BJ (cell line): ENCODE results near the gene EPB41L1. TPM values are rescaled to one million over a fixed set of nuclear protein-coding genes. Genes with fewer than 3 reads are reported as not detected.

ENCODE experiments used
- CTCF ChIA-PET: fragments of 350-600 bp; formaldehyde crosslinking; extraction: SDS; loops from one replicate; lab custom pipeline; 2021; ENCODE audit warnings: antibody characterized with exemption, inconsistent platforms; lab: Yijun Ruan, JAX
- POLR2A ChIA-PET: fragments of 300-600 bp; sonication (Branson Sonifier 250); formaldehyde crosslinking; extraction: SDS; loops from one replicate; lab custom pipeline; 2021; ENCODE audit warnings: antibody characterized with exemption; lab: Charles Lee
- DNase-seq: peaks from one replicate; pipeline ENCODE4 v3.0.0-alpha.2; 2011; ENCODE audit warnings: low read depth
- H3K27me3 ChIP-seq: 2 replicates; pipeline ENCODE4 v1.6.0; 2011; ENCODE audit warnings: low read length; ENCODE audit not compliant: control insufficient read depth, insufficient read depth
- H3K36me3 ChIP-seq: 2 replicates; pipeline ENCODE4 v1.5.1; 2011; ENCODE audit warnings: low read length; ENCODE audit not compliant: control insufficient read depth, insufficient read depth
- H3K4me3 ChIP-seq: 2 replicates; pipeline ENCODE4 v1.5.1; 2011; ENCODE audit warnings: low read depth, mild to moderate bottlenecking, control low read depth, low read length
- polyA plus RNA-seq: library from polyadenylated mRNA; depleted of rRNA; stranded (reverse); fragments of >200 nt; gene quantifications from 2 replicates; pipeline ENCODE4 v1.2.3, GENCODE V29; 2011
- TF ChIP-seq, protein P1 (sequence below): IDR thresholded peaks from 2 replicates; pipeline ENCODE4 v1.5.1; 2011; ENCODE audit warnings: low read depth, mild to moderate bottlenecking, control low read depth, inconsistent platforms, low read length, moderate library complexity; ENCODE audit not compliant: insufficient read depth

EPB41L1 gene
- polyA plus RNA-seq, 1 experiment, result 20.2 TPM

DNA sequence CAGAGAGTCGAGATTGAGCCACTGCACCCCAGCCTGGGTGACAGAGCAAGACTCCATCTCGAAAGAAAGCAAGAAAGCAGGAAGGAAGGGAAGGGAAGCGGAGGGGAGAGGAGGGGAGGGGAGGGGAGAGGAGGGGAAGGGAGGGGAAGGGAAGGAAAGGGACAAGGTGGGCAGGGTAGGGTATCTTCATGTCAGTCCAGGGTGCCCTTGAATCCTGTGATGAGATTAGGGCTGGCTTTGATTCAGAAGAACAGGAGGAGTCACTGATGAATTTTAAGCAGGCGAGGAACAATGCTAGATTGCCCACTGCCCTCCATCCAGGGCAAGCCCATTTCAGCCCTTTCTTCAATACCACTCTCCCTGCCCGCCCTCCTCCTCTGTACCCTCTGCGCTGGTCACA lies 35.0 kb upstream of the EPB41L1 start:
- TF ChIP-seq, protein P1, sequence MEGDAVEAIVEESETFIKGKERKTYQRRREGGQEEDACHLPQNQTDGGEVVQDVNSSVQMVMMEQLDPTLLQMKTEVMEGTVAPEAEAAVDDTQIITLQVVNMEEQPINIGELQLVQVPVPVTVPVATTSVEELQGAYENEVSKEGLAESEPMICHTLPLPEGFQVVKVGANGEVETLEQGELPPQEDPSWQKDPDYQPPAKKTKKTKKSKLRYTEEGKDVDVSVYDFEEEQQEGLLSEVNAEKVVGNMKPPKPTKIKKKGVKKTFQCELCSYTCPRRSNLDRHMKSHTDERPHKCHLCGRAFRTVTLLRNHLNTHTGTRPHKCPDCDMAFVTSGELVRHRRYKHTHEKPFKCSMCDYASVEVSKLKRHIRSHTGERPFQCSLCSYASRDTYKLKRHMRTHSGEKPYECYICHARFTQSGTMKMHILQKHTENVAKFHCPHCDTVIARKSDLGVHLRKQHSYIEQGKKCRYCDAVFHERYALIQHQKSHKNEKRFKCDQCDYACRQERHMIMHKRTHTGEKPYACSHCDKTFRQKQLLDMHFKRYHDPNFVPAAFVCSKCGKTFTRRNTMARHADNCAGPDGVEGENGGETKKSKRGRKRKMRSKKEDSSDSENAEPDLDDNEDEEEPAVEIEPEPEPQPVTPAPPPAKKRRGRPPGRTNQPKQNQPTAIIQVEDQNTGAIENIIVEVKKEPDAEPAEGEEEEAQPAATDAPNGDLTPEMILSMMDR, result no peak
- no peak for DNase-seq
- CTCF ChIA-PET, result interaction anchor here (1.3 kb wide), 1 partner anchor 127 kb away, joined by 4 read pairs; no protein-coding TSS in a partner anchor
- no peaks in the 10 kb centered on the region for H3K36me3 ChIP-seq
- H3K27me3 ChIP-seq, result no peaks in the 10 kb centered on the region
- no peak overlapping the region for H3K4me3 ChIP-seq
- POLR2A ChIA-PET, result no interaction called here

DNA sequence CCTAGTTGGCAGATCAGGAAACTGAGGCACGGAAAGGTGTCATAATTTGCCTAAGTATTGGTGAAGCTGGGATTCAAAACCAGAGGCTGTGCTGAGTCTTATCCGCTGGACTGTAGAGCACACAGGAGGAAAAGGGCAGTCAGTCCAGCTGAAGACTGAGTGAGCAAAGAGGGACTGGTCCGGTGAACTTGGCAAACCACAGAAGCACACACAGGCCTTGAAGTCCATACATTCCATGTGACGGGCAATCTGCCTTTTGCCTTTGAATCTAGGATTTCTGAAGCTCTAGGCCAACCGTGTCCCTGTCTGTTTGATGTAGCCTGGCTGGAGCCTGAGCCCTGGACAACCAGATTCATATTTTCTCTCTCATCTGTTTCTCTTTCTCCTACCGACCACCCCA lies 34.3 kb upstream of the EPB41L1 start:
- CTCF ChIA-PET, result interaction anchor here (1.1 to 1.3 kb wide), 2 partner anchors 128 to 137 kb away, joined by 3 to 4 read pairs; no protein-coding TSS in a partner anchor
- Histone ChIP-seq H3K4me3 (no peak overlapping the region), H3K36me3 (no peaks in the 10 kb centered on the region), H3K27me3 (no peaks in the 10 kb centered on the region)
- TF ChIP-seq, protein P1, result no peak
- POLR2A ChIA-PET, result no interaction called here
- no peak for DNase-seq

DNA sequence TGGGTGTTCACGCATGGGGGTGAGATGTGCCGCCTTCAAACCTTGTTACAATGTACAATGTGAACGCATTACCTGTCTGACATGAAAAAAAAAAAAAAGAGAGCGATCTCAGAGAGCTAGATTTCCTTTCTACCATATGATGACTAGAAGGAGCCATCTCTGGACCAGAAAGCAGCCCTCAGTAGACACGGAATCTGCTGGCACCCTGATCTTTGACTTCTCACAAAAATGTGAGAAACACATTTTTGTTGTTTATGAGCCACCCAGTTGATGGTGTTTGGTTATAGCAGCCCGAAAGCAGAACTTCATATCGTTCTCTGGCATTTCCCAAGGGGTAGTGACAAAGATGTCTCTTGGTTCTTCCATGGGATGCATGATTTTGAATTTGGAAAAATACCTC lies 33.5 kb upstream of the EPB41L1 start:
- CTCF ChIA-PET, result interaction anchor here (1.1 to 1.3 kb wide), 2 partner anchors 128 to 138 kb away, joined by 3 to 4 read pairs; no protein-coding TSS in a partner anchor
- POLR2A ChIA-PET, result no interaction called here
- Histone ChIP-seq H3K36me3 (no peaks in the 10 kb centered on the region), H3K4me3 (no peak overlapping the region), H3K27me3 (no peaks in the 10 kb centered on the region)
- TF ChIP-seq, protein P1, result no peak
- DNase-seq, result no peak

DNA sequence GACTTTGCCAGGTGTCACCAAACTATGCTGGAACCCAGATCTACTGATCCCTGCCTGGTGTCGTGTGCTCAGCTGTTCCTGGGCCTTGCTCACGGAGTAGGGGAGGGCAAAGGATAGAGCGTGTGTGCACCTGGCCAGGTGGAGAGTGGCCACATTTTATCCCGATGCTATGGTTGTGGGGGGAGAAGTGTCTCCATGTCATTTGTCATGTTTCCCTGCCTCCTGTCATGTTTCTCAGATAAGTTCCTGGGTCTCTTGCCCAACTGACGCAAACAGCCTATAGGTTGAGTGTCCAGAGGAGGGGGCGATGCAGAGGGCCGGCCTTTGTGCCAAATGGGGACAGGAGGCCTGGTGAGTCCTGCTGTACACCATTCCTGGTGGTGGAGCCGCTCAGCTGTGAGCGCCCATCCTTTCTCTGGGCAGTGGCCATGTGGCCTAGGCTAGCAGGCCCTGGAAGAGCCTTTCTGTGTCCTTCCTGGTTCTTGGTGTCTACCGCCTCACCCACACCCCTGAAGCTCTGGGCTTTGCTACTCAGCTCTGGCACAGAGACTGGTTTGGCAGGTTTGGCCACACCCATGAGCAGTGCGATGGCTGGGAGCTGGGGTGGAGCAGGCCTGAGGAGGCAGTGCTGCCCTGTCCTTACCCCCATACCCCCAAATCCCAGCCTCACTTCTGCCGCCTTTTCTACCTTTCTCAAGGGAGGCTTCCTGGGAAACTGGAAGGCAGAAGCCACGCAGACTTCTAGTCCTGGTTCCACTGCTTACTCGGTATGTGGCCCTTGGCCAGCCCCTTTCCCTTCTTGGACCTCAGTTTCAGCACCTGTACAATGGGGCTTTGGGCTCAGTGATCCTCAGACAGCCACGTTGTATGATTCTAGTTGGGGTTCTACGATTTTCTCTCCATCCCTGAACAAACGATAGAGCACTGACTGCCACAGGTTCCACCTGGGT lies 32.3 kb upstream of the EPB41L1 start:
- ChIA-PET CTCF (no interaction called here), POLR2A (no interaction called here)
- H3K27me3 ChIP-seq, result no peaks in the 10 kb centered on the region
- no peak for DNase-seq
- TF ChIP-seq, protein P1, result no peak
- H3K4me3 ChIP-seq, result no peak overlapping the region
- no peaks in the 10 kb centered on the region for H3K36me3 ChIP-seq

DNA sequence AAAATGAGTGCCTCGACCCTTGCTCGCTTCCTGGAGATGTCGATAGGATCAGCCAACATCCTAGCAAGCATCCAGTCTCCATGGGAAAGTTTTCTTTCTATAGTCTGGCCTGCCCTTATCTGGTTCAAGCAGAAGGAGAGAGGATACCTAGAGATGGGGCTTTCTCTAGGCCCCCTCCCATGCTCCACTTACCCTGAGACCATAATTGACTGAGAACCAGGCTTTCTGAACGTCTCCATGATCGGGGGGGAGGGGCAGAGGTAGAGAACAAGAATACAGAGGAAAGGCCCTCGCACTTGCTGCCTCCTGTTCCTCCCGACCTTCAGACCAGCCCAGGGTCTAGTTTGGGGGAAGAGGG lies 31.6 kb upstream of the EPB41L1 start:
- no peaks in the 10 kb centered on the region for H3K27me3 ChIP-seq
- H3K4me3 ChIP-seq, result no peak overlapping the region
- DNase-seq, result no peak
- H3K36me3 ChIP-seq, result no peaks in the 10 kb centered on the region
- TF ChIP-seq, protein P1, result no peak
- ChIA-PET POLR2A (no interaction called here), CTCF (no interaction called here)
